Heart left ventricle (tissue), 16 donors: ENCODE results near the gene LMAN2. TPM values are rescaled to one million over a fixed set of nuclear protein-coding genes. Genes with fewer than 3 reads are reported as not detected.

Experiments
- ATAC-seq, 4 donors: fragments of 200-7000 bp; cut with Tn5 transposase; one replicate each; pipeline ENCODE4 v1.9.1; 2020 to 2022; ENCODE audit warnings: moderate library complexity in 4 of 4, mild to moderate bottlenecking in 3 of 4, moderate number of reproducible peaks in 1 of 4
- DNase-seq, 5 donors: peaks; one replicate each; pipeline ENCODE4 v3.0.0-alpha.2; 2020
- H3K27ac ChIP-seq, 12 donors: fragments of 200-600 bp; sonication (generic) in 4 of 12; one replicate each; pipeline versions ENCODE4 v1.5.0 to v1.8.0; 2016 to 2022; ENCODE audit warnings: mild to moderate bottlenecking in 2 of 12
- H3K27me3 ChIP-seq, 9 donors: fragments of 200-600 bp; sonication (generic) in 2 of 9; one replicate each; pipeline versions ENCODE4 v1.5.1 to v1.8.0; 2016 to 2022; ENCODE audit warnings: mild to moderate bottlenecking in 3 of 9
- H3K36me3 ChIP-seq, 9 donors: fragments of 200-600 bp; sonication (generic) in 2 of 9; one replicate each; pipeline versions ENCODE4 v1.5.0 to v1.8.0; 2018 to 2022; ENCODE audit warnings: mild to moderate bottlenecking in 2 of 9
- H3K4me1 ChIP-seq, 12 donors: fragments of 200-600 bp; sonication (generic) in 4 of 12; one replicate each; pipeline versions ENCODE4 v1.5.0 to v1.8.0; 2016 to 2022; ENCODE audit warnings: mild to moderate bottlenecking in 3 of 12
- H3K4me3 ChIP-seq, 12 donors: fragments of 200-600 bp; sonication (generic) in 4 of 12; one replicate each; pipeline versions ENCODE4 v1.5.0 to v1.8.0; 2017 to 2022; ENCODE audit warnings: mild to moderate bottlenecking in 9 of 12, moderate library complexity in 4 of 12
- H3K9me3 ChIP-seq, 12 donors: fragments of 200-600 bp; sonication (generic) in 4 of 12; one replicate each; pipeline versions ENCODE4 v1.5.0 to v1.8.0; 2016 to 2022; ENCODE audit warnings: mild to moderate bottlenecking in 1 of 12
- CTCF ChIP-seq, 12 donors: fragments of 200-600 bp; sonication (generic) in 4 of 12; IDR thresholded peaks; one replicate each; pipeline versions ENCODE4 v1.5.0 to v1.8.0; 2018 to 2022; ENCODE audit warnings: antibody characterized with exemption in 12 of 12, mild to moderate bottlenecking in 5 of 12
- POLR2A ChIP-seq, 2 donors: fragments of 450-650 bp; IDR thresholded peaks; one replicate each; pipeline ENCODE4 v1.6.1; 2017; ENCODE audit warnings: antibody characterized with exemption in 2 of 2, mild to moderate bottlenecking in 2 of 2, moderate library complexity in 2 of 2
- WGBS, 4 donors: extraction: QIAGEN DNeasy Blood & Tissue Kit in 2 of 4; methylation state at CpG; one replicate each; pipeline versions ENCODE4 v1.1.5 to v1.1.7; 2013 to 2018; 5-methylcytosine and 5-hydroxymethylcytosine counted together
- intact Hi-C, 10 donors: fragments of 100-400 bp; cut with DNase I; formaldehyde crosslinking; loops; one replicate each; pipeline versions ENCODE4 v1.11.1 to v1.14.2; 2022
- polyA plus RNA-seq, 2 donors: library from polyadenylated mRNA; stranded (reverse); fragments of 200-250 nt; gene quantifications; one replicate each; pipeline ENCODE4 v1.2.3, GENCODE V29; 2013
- total RNA-seq, 9 donors: library from RNA; depleted of rRNA in 2 of 9; stranded (reverse); fragments of >200 nt in 2 of 9; fragmentation: NEBNext Ultra II Directional in 3 of 9; extraction: Animal tissue kit (Norgen Biotek cat#: 25700) in 3 of 9; gene quantifications; one replicate each; pipeline versions ENCODE4 v1.1.0 to v1.2.4, GENCODE V29; 2016 to 2023
- donor health status: ischemic (EF 13 %, LVEDD 7.1; RV severe dilation, severe dysfunction).
- donor health status: healthy with polysubstance abuse.
- donor health status: DM: no; HTN: yes; CAD: no.
- donor health status: DM: no; HTN: no; CAD: no.
- donor health status: ischemic (EF 25% LVEDD 6.9; RV normal size, moderate dysfunction).
- donor health status: ischemic (EF 25% LVEDD 5.7; RV mildly dilated, moderate dysfunction).
- donor health status: healthy.
- donor health status: DM: yes; HTN: yes; CAD: no.
- donor health status: ischemic (EF 35%, LVEDD 5.7; RV mildly dilated, moderate dysfunction).
- donor health status: nonischemic (EF 11% LVEDD 7.7; RV severe dilation, severe dysfunction).
- donor health status: DM: yes; HTN: yes; CAD: no.
- donor health status: PGD.
- donor health status: ischemic (EF 29% LVEDD 5.4; RV normal size, mild dysfunction).
- donor health status: nonischemic (EF 23%, LVEDD 6.1; RV moderate dilation, normal function).

The LMAN2 gene
- total and polyA plus RNA-seq, 11 donors, result 43.3 to 313 (median 63.6) TPM

GRCh38 chr5:177363565-177363964 lies 12.1 kb upstream of the LMAN2 start:
- peaks cover 0 to 17% (median 0%) of the 10 kb centered on the region in 9 donors for H3K36me3 ChIP-seq
- intact Hi-C loops, result loop anchor here in 1 of 10 donors (10.0 kb wide), 1 partner anchor 49 kb away; the partner anchor contains the start of gene MXD3
- 39 to 43% (median 42%) methylated on average over 10 of the region's 10 CpGs for WGBS, 4 donors
- peak in 1 of 5 donors; percentile 14 for DNase-seq
- TF ChIP-seq CTCF (IDR thresholded peaks at IDR 0.05) (no peak), POLR2A (IDR thresholded peaks at IDR 0.05) (no peak)
- peak overlapping the region in 9 of 12 donors; percentile 34 to 59 (median 50) for H3K4me3 ChIP-seq
- H3K27ac ChIP-seq, result no peak overlapping the region
- ATAC-seq, result no peak
- no peaks in the 10 kb centered on the region for H3K9me3 ChIP-seq
- H3K27me3 ChIP-seq, result no peaks in the 10 kb centered on the region
- H3K4me1 ChIP-seq, result peaks cover 0 to 80% (median 35%) of the 10 kb centered on the region in 12 donors

GRCh38 chr5:177362610-177363507 lies 11.4 kb upstream of the LMAN2 start:
- DNase-seq (peak; percentile 54 to 71 (median 63)), ATAC-seq (peak in 3 of 4 donors; percentile 42 to 54 (median 53))
- Histone ChIP-seq H3K4me3 (peak overlapping the region in 11 of 12 donors; percentile 5 to 59 (median 49)), H3K4me1 (peaks cover 0 to 86% (median 41%) of the 10 kb centered on the region in 12 donors), H3K36me3 (peaks cover 0 to 12% (median 0%) of the 10 kb centered on the region in 9 donors), H3K9me3 (no peaks in the 10 kb centered on the region), H3K27ac (peak overlapping the region in 2 of 12 donors; percentile 29 to 35), H3K27me3 (no peaks in the 10 kb centered on the region)
- intact Hi-C loops, result loop anchor here in 1 of 10 donors (10.0 kb wide), 1 partner anchor 48 kb away; the partner anchor contains the start of gene MXD3
- WGBS, 4 donors, result 12 to 19% (median 14%) methylated on average over 37 to 59 of the region's 59 CpGs
- TF ChIP-seq CTCF (IDR thresholded peaks at IDR 0.05) (no peak), POLR2A (IDR thresholded peaks at IDR 0.05) (no peak)

GRCh38 chr5:177362292-177362609 lies 10.8 kb upstream of the LMAN2 start:
- Histone ChIP-seq H3K9me3 (no peaks in the 10 kb centered on the region), H3K4me1 (peaks cover 0 to 84% (median 36%) of the 10 kb centered on the region in 12 donors), H3K27me3 (no peaks in the 10 kb centered on the region), H3K36me3 (peaks cover 0 to 6% (median 0%) of the 10 kb centered on the region in 9 donors), H3K27ac (peak overlapping the region in 1 of 12 donors; percentile 49), H3K4me3 (no peak overlapping the region)
- intact Hi-C loops, result loop anchor here in 1 of 10 donors (10.0 kb wide), 1 partner anchor 47 kb away; the partner anchor contains the start of gene MXD3
- TF ChIP-seq POLR2A (IDR thresholded peaks at IDR 0.05) (no peak), CTCF (IDR thresholded peaks at IDR 0.05) (no peak)
- ATAC-seq, result no peak
- DNase-seq, result peak in 1 of 5 donors; percentile 37
- WGBS, 4 donors, result 63 to 65% (median 64%) methylated on average over 8 of the region's 8 CpGs
